OCI-LY7 (cell line): Measurements from ENCODE around the gene CABP7. TPM values are rescaled to one million over a fixed set of nuclear protein-coding genes. Genes with fewer than 3 reads are reported as not detected.

Experiments used
- BruUV-seq: library from RNA; stranded (reverse); fragments of 400-500 nt; replicated peaks from 2 replicates; lab custom pipeline; 2021; lab: Mats Ljungman, UMichigan
- CTCF ChIA-PET: fragments of 300-600 bp; sonication (Branson Sonifier 250); formaldehyde crosslinking; loops from one replicate; lab custom pipeline; 2022; ENCODE audit warnings: antibody characterized with exemption; ENCODE audit not compliant: unreplicated experiment; lab: Charles Lee
- POLR2A ChIA-PET: fragments of 300-600 bp; sonication (Branson Sonifier 250); formaldehyde crosslinking; loops from one replicate; lab custom pipeline; 2022; ENCODE audit warnings: antibody characterized with exemption; lab: Charles Lee
- DNase-seq: peaks from one replicate; pipeline ENCODE4 v3.0.0-alpha.2; 2015; ENCODE audit warnings: low spot score
- H2AFZ ChIP-seq: fragments of 200-600 bp; sonication (generic), shearing (Covaris generic); 2 replicates; pipeline ENCODE4 v1.6.1; 2014; ENCODE audit warnings: mild to moderate bottlenecking, antibody characterized with exemption, low read length, moderate library complexity
- H3K27ac ChIP-seq: fragments of 200-600 bp; sonication (generic); 2 replicates; pipeline ENCODE4 v1.5.1; 2014; ENCODE audit warnings: mixed run types, low read depth, mild to moderate bottlenecking, moderate library complexity, low read length, inconsistent platforms; ENCODE audit not compliant: poor library complexity, severe bottlenecking
- H3K36me3 ChIP-seq: fragments of 200-600 bp; sonication (generic); 2 replicates; pipeline ENCODE4 v1.6.1; 2014; ENCODE audit warnings: mild to moderate bottlenecking, antibody characterized with exemption, low read length, moderate library complexity, mixed read lengths; ENCODE audit not compliant: insufficient read depth
- H3K4me1 ChIP-seq: fragments of 200-600 bp; sonication (generic); 2 replicates; pipeline ENCODE4 v1.5.1; 2014; ENCODE audit warnings: mild to moderate bottlenecking, low read length; ENCODE audit not compliant: insufficient read depth, poor library complexity, severe bottlenecking
- H3K4me2 ChIP-seq: fragments of 200-600 bp; sonication (generic); 2 replicates; pipeline ENCODE4 v1.6.1; 2014; ENCODE audit warnings: mild to moderate bottlenecking, low read length
- H3K4me3 ChIP-seq: fragments of 200-600 bp; sonication (generic); 2 replicates; pipeline ENCODE4 v1.5.1; 2014; ENCODE audit warnings: mild to moderate bottlenecking, low read depth, low read length; ENCODE audit not compliant: poor library complexity, severe bottlenecking
- H3K79me2 ChIP-seq: fragments of 200-600 bp; sonication (generic); 2 replicates; pipeline ENCODE4 v1.6.1; 2016; ENCODE audit warnings: low read depth, mild to moderate bottlenecking, low read length, moderate library complexity, mixed read lengths; ENCODE audit not compliant: insufficient read depth
- H3K9me2 ChIP-seq: fragments of 200-600 bp; sonication (generic); 2 replicates; pipeline ENCODE4 v1.6.1; 2016; ENCODE audit warnings: mild to moderate bottlenecking, low read length, mixed read lengths; ENCODE audit not compliant: insufficient read depth
- H3K9me3 ChIP-seq: fragments of 200-600 bp; sonication (generic); 2 replicates; pipeline ENCODE4 v1.6.1; 2014; ENCODE audit warnings: mild to moderate bottlenecking, mixed run types, low read length, mixed read lengths
- H4K20me1 ChIP-seq: fragments of 200-600 bp; sonication (generic); 2 replicates; pipeline ENCODE4 v1.6.1; 2014; ENCODE audit warnings: mild to moderate bottlenecking, antibody characterized with exemption, low read length, moderate library complexity, mixed read lengths; ENCODE audit not compliant: insufficient read depth
- CTCF ChIP-seq: fragments of 200-600 bp; sonication (generic); conservative IDR thresholded peaks from 2 replicates; pipeline ENCODE4 v1.5.1; 2014; ENCODE audit warnings: mild to moderate bottlenecking, antibody characterized with exemption, low read length, moderate library complexity, mixed read lengths
- EZH2phosphoT487 ChIP-seq: fragments of 200-600 bp; sonication (generic); IDR thresholded peaks from 2 replicates; pipeline ENCODE4 v1.6.1; 2018; ENCODE audit warnings: low read depth, borderline replicate concordance, mild to moderate bottlenecking, mixed run types, antibody characterized with exemption, low read length, moderate library complexity, mixed read lengths
- intact Hi-C: fragments of 100-400 bp; cut with micrococcal nuclease; formaldehyde crosslinking; loops from one replicate; pipeline ENCODE4 v1.10.0; 2022; ENCODE audit not compliant: unreplicated experiment
- total RNA-seq, 2 experiments: library from RNA; depleted of rRNA in 1 of 2; stranded (reverse); fragments of >200 nt in 1 of 2; shearing (Covaris generic) in 1 of 2; gene quantifications; 2 replicates each; pipeline ENCODE4 v1.2.3, GENCODE V29; 2014 to 2022

CABP7 gene
- total RNA-seq, 2 experiments from 2014 or later = 0.06 TPM; not detected in 1

- Histone ChIP-seq H3K9me3 (no peaks in the 10 kb centered on the region), H3K4me2 (no peak overlapping the region), H3K27ac (no peak overlapping the region), H3K4me3 (no peak overlapping the region), H3K9me2 (no peaks in the 10 kb centered on the region), H3K4me1 (no peaks in the 10 kb centered on the region), H4K20me1 (no peaks in the 10 kb centered on the region), H2AFZ (no peak overlapping the region), H3K36me3 (peaks cover 6% of the 10 kb centered on the region; the same call in 1 of the 2 replicates), H3K79me2 (no peaks in the 10 kb centered on the region)
- CTCF ChIA-PET = no interaction called here
- TF ChIP-seq CTCF = no peak
- no peak for TF ChIP-seq EZH2phosphoT487
- intact Hi-C loops = no loop called here
- BruUV-seq = no TSS peak
- POLR2A ChIA-PET = no interaction called here
- no peak for DNase-seq
These were observed 27.5 kb upstream of the CABP7 start for GRCh38 chr22:29692327-29692640.

GRCh38 chr22:29693161-29693560, 26.6 kb upstream of the CABP7 start:
- Histone ChIP-seq H4K20me1 (no peaks in the 10 kb centered on the region), H2AFZ (no peak overlapping the region), H3K36me3 (peaks cover 6% of the 10 kb centered on the region; the same call in 1 of the 2 replicates), H3K27ac (no peak overlapping the region), H3K9me3 (no peaks in the 10 kb centered on the region), H3K4me1 (no peaks in the 10 kb centered on the region), H3K4me2 (no peak overlapping the region), H3K9me2 (no peaks in the 10 kb centered on the region), H3K4me3 (no peak overlapping the region), H3K79me2 (no peaks in the 10 kb centered on the region)
- ChIA-PET CTCF (no interaction called here), POLR2A (interaction anchor here (0.6 kb wide), 1 partner anchor 99 kb away, joined by 3 read pairs; no protein-coding TSS in a partner anchor)
- DNase-seq = no peak
- BruUV-seq = no TSS peak
- intact Hi-C loops = no loop called here
- TF ChIP-seq CTCF = no peak
- TF ChIP-seq EZH2phosphoT487 = no peak

GRCh38 chr22:29693671-29694070, 26.1 kb upstream of the CABP7 start:
- no peak overlapping the region for H3K4me2 ChIP-seq
- no peak for TF ChIP-seq CTCF
- TF ChIP-seq EZH2phosphoT487 = no peak
- no peak overlapping the region for H2AFZ ChIP-seq
- no peak for DNase-seq
- intact Hi-C loops = no loop called here
- BruUV-seq = no TSS peak
- no peaks in the 10 kb centered on the region for H3K9me2 ChIP-seq
- H4K20me1 ChIP-seq = no peaks in the 10 kb centered on the region
- no peak overlapping the region for H3K27ac ChIP-seq
- H3K4me3 ChIP-seq = no peak overlapping the region
- H3K4me1 ChIP-seq = no peaks in the 10 kb centered on the region
- ChIA-PET POLR2A (no interaction called here), CTCF (no interaction called here)
- H3K9me3 ChIP-seq = no peaks in the 10 kb centered on the region
- no peaks in the 10 kb centered on the region for H3K79me2 ChIP-seq
- peaks cover 6% of the 10 kb centered on the region; the same call in 1 of the 2 replicates for H3K36me3 ChIP-seq
